Iris pigment epithelial cell (primary cell): ENCODE data around the gene DUSP15.
"Not testable (repeated sequence)": the region's sequence is repeated elsewhere in the genome, so short reads cannot be mapped to it uniquely, and the experiment has no call there.

ENCODE experiments used
- DNase-seq: peaks from one replicate; pipeline ENCODE4 v3.0.0-alpha.2; 2011; ENCODE audit warnings: low read depth

DUSP15 gene, protein sequence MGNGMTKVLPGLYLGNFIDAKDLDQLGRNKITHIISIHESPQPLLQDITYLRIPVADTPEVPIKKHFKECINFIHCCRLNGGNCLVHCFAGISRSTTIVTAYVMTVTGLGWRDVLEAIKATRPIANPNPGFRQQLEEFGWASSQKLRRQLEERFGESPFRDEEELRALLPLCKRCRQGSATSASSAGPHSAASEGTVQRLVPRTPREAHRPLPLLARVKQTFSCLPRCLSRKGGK

DNA sequence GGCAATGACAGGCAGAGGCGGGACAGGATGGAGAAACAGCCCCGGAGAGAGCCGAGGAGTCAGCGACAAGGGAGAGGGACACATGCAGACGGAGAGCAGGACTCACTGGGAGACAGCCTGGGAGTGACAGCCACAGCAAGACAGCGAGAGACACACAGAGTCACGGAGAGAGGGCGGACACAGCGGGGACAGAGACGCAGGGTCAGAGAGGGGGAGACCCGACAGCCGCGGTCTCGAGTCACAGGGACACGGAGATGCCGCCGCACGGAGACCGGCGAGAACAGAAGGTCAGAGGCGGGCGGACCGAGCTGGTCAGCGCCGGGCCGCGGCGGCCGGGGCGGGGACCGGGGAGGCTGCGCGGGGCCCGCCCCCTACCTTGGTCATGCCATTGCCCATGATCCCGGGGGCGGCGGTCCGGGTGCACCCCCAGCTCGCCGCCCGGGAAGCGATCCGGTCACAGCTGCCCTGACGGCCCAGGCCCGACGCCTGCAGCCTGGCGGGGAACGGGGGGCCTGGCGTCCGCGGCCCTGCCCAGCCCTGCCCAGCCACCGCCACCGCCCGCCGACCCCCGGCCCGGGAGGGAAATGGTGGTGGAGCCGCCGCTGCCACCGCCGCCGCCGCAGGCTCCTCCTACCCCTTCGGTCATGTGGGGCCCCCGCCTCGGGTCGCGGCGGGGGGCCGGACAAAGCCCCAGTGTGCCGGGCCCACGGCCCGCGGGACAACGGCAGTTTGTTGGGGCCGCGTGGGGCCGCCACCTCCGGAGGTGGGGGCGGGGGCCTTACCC, at the start of gene DUSP15, which contains the start of gene TTLL9:
DUSP15 (minus strand) TSS at position 586 of the 784 bp plus-strand sequence; CDS start at position 396, 190 bp downstream.
TTLL9 (plus strand) TSS at position 693 of the 784 bp plus-strand sequence. CDS start 493 bp downstream, outside the sequence.
- no peak for DNase-seq

DNA sequence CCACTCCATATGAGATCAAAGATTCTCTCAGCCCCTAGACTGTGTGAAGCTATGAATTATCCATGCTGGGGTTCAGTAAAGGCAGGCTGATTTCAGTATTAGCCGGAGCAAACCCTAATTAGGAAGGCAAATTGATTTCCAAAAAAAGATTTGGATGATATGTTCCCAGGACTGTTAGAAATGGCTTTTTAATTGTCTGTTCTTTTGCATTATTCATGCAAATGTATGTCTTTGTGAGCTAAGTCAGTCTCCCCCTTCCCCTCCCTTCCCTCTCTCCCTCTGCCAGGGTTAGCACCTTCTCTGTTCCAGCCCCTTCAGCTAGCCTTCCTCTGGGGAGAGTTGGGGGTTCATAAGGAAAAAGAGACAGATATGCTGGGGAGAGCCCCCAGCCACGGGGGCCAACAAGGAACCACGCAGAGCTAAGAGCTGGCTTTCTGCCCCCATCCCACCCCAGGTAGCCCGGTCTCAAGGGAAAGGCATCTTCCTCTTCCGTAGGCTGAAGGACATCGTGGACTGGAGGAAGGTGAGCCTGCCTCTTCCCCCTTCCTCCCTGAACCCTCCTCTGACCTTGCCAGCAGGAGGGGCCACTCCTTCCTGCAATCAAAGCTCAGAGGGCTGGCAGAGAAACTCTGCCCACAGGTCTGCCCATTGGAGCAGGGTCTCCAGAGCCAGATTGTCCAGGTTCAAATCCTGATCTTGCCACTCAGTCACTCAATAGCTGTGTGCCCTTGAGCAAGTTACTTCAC, 49.3 kb upstream of the DUSP15 start:
- DNase-seq = no peak

DNA sequence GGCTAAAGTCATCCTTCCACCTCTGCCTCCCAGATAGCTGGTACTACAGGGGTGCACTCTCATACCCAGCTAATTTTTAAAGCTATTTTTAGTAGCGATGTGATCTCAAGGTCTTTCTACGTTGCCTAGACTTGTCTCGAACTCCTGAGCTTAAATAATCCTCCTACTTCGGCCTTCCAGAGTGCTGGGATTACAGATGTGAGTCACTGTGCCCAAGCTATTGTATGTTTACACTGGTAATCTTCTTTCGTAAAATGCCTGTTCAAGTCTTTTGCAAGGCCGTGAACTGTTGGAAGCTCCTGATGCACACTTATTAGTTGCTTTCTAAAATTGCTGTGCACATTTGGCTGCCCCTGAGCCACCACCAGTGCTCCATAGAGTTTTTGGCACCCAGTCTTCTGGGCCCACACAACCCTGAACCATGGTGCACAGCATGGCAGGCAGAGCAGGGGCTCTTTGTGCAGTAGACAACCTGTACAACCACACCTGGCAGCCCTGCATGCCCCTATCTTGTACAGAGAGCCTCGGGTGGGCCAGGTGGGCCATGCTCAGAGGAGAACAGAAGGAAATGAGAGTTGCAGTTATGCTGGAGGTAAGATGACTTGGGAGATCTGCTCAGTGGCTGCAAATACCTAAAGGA, 48.3 kb upstream of the DUSP15 start:
- DNase-seq = peak; percentile 40

DNA sequence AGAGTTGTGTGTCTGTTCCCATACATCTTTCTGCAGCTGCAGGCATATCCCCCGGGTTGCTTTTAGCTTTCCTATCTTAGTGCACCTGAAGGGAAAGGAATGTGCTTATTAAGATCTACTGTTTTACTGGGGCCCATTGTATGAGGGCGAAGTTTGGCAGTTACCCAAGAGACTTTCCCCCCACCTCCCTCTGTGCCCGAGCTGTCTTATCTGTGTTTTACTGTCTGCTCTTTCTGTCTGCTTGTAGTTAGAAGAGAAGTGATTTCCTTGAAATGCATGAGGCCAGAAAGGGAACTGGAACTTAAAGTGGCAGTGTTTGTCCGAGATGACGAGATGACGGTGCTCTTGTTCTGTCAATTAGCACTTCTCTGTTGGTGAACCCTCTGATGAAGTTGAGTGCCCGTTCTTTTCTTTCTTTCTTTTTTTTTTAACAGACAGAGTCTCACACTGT, 47.7 kb upstream of the DUSP15 start:
- DNase-seq = not testable (repeated sequence)

DNA sequence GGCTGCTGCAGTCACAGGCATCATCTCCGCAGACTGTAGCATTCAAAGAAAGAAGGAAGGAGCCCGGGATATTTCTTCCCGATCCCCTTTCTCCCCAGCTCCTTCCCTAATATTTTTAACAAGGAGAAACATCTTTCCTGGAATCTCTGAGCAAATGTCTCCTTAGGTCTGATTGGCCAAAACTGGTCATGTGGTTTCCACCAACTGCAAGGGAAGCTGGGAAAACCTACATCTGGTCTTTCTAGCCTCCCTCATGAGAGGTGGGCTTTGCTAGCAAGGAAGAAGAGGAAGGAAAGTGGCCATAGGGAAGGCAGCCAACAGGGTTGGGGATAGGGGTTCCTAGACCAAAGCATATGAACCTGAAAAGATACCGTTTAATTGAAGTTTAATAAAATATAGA, 46.4 kb upstream of the DUSP15 start:
- DNase-seq = no peak

DNA sequence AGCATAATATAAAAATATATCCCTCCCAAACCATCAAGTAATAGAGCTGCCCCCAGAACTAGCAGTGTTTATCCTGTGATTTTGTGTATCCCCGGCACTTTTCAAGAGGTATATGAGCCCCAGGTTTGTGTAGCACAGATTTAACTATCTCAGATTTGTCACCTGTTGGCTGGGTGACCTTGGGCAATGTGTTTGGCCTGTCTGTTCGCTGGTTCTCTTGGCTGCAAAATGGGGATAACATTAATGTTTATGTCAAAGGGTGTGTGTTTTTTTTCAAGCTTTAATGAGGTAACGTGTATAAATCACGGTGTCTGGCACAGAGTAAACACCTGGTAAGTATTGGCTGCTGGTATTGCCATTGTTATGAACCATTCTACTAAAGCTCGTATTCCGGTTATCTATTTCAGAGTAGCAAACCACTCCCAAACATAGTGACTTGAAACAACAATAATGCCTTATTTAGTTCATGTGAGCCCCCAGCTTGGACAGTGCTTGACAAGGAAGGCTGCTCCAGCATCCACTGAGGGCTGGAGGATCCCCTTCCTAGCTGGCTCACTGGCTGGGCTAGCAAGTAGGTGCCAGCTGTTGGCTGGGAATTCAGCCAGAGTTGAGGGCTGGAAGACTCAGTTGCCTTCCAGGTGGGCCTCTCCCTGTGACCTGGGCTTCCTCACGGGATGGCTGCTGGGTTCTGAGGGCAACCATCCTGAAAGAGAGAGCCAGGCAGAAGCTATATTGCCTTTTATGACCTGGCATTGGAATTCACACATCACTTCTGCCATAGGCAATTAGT, 45.4 kb upstream of the DUSP15 start:
- DNase-seq = no peak

DNA sequence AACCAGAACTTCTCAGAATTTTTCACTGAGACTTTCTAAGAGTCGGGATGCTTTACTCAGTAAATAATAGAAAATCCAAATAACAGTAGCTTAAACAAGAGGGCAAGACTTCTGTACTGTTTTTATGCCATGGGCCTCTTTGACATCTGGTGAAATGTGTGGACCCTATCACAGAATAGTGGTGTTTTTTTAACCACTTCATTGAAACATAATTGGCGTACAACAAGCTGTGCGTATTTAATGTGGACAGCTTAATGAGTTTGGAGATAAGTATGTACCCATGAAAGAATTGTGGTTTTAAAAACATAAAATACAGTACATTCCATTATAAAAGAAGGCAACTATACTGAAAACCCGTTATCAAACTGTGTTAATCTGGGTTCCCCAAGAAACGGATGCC, 43.8 kb upstream of the DUSP15 start:
- no peak for DNase-seq

DNA sequence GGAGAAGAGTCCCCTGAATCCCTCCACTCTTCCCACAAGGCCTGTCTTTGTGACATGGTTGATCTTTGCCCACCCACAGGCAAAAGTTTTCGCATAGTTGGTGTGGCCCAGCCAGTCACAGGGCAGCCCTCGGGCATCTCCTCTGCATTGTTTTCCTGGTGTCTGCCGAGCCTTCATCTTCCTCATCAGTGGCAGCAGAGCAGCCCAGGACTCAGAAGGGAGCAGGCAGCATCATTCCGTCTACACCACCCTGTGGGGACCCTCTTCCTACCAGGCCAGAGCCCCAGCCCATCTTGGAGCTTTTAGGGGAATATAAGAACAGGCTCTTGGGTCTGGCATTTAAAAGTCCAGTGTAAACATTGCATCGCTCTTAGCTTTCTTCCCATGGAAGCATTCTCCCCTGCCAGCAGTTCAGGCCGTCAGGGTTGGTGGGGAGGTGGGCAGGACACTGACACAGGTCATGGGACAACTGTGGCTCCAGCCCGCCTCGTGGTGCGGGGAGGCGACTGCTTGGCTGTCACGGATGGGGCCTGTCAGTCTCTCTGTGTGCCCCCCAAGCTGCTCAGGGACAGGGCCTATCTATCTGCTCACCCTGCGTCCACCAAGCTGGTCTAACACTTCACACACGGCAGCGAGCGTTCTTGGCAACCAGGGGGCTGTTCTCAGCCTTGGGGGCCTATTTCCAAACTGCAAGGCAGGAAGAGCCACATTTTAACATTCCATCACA, 43.3 kb upstream of the DUSP15 start:
- no peak for DNase-seq

DNA sequence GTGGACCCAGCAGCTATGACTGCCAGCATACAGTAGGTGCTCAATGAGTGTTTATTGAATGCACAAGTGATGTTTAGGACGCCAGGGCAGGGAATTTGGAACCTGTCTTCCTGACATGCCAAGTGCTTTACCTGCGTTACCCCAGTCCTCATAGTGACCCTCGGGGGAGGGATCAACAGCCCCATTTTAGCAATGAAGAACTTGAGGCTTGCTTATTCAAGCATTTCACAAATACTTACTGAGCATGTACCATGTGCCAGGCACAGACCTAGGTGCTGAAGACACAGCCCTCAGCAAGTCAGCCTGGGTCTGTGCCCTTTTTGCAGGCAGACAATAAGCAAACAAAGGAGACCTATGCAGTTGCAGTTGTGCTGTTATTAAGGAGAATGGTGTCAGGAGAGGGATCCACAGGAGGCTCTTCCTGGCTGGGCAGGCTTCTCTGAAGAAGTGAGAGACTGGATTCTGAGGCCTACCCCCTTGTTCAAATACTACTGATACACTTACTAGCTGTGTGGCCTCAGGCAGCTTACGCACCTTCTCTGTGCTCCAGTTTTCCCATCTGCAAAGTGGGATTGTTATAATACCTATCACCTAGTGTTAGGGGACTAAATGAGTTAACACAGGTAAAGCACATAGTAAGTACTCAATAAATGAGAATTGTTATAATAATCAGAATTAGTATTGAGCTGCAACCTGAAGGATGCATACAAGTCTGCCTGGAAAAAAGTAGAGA, 39.9 kb upstream of the DUSP15 start:
- DNase-seq = no peak

DNA sequence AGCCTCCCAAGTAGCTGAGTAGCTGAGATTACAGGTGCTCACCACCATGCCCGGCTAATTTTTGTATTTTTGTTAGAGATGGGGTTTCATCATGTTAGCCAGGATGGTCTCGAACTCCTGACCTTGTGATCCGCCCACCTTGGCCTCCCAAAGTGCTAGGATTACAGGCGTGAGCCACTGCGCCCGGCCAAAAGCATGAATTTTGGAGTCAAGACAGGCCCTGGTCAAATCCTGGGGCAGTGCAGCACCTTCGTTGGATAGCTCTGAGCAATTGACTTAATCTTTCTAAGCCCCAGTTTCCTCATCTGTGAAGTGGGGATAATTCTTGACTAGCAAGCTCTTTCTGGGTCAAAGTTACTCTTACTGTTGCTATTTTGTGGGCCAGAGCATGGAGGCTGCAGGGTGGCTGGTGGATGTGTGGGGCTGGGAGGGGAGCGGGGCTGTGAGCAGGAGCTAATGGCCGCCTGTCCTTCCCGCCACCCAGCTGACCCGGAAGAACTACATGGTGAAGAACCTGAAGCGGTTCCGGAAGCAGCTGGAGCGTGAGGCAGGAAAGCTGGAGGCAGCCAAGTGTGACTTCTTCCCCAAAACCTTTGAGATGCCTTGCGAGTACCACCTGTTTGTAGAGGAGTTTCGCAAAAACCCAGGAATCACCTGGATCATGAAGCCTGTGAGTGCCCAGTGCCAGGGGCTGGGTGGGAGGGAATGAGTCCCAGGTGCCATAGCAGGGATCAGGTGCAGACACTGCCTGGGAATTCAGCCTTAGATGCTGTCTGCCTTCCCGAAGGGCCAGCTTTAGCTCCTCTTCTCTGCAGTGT, 39.1 kb upstream of the DUSP15 start:
- no peak for DNase-seq

DNA sequence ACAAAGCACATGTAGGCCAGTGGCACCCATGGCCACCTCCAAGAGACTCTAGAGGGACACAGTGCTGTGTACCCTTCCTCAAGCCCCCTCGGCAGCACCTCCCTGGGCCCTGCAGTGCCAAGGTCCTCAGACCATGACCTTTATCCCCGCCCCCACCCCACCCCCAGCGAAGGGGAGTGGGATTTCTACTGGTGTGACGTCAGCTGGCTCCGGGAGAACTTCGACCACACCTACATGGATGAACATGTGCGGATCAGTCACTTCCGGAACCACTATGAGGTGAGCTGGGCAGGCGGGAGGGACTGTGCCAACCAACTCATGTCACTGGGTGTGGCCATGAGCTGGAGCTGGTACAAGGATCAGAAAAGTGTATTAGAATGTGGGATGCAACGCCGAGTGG, 38.1 kb upstream of the DUSP15 start:
- DNase-seq = no peak

DNA sequence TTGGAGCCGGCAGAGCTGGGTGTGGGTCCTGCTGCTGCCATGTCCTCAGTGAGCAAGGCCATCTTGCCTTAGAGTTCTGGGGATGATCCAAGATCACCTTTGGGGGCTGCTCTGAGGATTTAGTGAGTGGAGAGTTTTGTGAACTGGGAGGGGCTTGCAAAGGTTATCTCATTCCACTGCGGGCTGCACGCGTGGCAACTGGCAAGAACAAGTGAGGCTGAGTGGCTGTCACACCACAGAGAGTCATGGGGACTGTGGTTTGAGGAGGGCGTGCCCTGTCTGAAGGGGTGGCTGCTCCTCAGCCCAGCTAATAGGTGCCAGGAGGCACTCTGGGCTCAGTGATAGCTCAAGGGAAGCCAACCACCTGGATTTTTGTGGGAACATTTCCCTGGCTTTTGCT, 37.7 kb upstream of the DUSP15 start:
- no peak for DNase-seq

DNA sequence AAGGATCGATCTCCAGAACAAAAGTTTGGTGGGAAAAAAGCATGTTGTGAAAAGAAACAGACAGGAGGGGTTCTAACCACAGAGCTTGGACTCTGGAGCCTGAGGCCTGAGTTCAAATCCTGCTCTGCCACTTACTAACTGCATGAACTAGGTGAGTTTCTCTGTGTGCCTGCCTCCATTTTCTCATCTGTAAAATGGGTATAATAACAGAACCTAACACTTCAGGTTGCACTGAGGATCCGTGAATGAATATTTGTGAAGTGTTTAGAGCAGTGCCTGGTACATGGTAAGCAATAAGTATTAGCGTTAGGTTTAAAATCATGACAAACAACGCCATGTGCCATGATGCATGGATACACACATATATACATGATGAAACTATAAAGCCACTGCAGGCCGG, 36.7 kb upstream of the DUSP15 start:
- no peak for DNase-seq

DNA sequence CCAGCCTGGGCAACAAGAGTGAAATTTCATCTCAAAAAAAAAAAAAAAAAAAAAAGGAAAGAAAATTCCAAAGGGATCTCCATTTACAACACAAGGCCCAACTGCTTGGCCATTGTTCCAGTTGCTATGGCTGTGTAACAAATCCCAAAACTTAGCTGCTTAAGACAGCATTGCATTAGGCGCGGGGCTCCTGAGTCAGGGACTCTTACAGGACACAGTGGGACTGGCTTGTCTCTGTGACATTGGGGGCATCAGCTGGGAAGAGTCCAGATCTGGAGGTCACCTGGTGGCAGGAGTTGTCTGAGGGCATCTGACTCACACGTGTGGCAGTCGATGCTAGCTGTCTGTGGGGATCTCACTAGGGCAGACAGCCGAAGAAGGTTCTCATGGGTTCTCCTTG, 35.7 kb upstream of the DUSP15 start:
- no peak for DNase-seq

DNA sequence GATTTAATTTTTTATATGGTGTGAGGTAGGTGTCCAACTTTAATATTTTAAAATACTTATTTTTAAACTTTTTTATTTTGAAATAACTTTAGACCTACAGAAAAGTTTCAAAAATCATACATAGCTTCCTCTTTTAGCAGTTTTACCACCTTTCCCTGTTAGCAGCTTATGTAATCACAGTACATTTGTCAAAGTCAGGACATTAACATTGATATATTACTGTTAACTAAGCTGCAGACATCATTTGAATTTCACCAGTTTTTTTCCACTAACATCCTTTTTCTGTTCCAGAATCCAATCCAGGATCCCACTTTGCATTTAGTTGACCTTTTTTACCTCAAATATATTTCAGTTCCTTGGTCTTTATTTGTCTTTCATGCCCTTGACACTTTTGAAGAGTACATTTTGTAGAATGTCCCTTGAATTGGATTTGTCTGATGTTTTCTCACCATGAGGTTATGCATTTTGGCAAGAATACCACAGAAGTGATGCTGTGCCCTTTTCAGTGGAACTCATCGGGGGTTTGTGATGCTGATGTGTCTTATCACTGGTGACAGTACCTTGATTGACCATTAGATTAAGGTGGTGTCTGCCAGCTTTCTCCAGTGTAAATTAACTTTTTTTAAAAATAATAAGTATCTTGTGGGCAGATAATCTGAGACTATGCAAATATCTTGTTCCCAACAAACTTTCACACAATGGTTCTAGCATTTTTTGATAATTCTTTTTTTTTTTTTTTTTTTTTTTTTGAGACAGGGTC, 33.5 kb upstream of the DUSP15 start:
- no peak for DNase-seq

DNA sequence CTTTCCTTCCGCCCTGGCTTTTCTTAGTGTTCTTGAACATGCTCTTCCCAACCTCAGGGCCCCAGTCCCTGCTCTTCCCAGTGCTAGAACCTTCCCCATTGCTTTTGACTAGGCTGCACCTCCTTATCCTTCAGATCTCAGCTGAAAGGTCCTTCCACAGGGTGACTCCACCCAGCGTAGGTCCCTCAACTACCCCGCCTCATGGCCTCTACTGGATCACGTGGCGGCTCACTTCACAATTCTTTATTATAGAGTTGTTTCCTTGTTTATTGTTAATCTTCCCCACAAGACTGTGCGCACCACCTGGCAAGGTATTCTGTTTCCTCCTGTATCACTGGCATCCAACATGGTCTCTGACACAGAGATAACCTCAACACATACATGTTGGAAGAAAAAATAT, 31.3 kb upstream of the DUSP15 start:
- DNase-seq = no peak

DNA sequence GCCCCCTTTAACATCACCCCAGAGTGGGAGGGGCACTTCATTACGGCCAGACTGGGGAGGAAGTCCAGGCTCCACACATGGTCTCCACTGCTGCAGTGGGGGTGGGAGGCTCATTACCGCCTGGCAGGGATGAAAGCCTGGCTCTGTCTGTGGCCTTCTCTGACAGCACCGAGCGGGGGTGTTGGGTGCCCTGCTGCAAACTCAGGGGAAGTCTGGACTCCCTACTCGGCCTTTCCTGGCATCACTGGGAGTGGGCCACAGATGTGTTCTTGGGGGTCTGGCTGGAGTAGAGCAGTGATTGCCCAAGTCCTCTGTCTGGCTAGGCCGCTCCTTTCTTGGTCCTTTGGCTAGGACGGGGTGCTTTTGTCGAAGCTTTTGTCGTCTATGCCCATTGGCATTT, 27.2 kb upstream of the DUSP15 start:
- no peak for DNase-seq

DNA sequence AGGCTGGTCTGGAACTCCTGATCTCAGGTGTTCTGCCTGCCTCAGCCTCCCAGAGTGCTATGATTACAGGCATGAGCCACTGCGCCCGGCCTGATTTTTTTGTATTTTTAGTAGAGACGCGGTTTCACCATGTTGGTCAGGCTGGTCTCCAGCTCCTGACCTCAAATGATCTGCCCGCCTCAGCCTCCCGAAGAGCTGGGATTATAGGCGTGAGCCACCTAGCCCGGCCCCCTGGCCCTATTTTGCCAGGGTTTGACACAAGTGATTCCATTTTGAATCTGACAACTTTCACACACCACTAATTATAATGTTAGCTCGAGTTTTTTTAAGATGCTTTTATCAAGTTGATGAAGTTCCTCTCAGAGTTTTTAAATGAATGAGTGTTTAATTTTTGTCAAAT, 25.7 kb upstream of the DUSP15 start:
- no peak for DNase-seq
